ENCODE results near the gene PRDM10.

Gene PRDM10

DNA sequence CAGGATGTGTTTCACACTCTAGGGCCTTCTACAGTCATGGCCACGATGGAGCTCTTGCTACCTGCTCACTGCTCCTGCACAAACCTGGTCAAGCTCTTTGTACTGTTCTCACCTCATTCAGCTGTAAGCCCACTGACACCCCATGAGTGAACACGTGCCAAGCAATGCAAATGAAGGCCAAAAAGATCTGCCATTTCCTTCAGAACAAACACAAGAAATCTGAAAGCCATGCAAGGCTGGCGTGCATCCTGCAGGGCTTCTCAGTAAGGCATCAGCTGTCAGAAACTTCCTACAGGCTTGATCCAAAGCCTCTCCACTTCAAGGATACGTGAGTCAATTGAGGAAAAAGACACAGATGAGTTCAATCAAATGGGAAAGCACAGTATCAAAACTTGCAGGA, 63.1 kb downstream of the PRDM10 start:
- H3K4me3 ChIP-seq (replicated peaks; ENCODE audit: low read depth, low read length) = no peak overlapping the region
- TF ChIP-seq, protein P1, sequence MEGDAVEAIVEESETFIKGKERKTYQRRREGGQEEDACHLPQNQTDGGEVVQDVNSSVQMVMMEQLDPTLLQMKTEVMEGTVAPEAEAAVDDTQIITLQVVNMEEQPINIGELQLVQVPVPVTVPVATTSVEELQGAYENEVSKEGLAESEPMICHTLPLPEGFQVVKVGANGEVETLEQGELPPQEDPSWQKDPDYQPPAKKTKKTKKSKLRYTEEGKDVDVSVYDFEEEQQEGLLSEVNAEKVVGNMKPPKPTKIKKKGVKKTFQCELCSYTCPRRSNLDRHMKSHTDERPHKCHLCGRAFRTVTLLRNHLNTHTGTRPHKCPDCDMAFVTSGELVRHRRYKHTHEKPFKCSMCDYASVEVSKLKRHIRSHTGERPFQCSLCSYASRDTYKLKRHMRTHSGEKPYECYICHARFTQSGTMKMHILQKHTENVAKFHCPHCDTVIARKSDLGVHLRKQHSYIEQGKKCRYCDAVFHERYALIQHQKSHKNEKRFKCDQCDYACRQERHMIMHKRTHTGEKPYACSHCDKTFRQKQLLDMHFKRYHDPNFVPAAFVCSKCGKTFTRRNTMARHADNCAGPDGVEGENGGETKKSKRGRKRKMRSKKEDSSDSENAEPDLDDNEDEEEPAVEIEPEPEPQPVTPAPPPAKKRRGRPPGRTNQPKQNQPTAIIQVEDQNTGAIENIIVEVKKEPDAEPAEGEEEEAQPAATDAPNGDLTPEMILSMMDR (IDR thresholded peaks at IDR 0.05; ENCODE audit: low read length, missing control alignments) = no peak
- no peak for DNase-seq (ENCODE audit: low read depth)

DNA sequence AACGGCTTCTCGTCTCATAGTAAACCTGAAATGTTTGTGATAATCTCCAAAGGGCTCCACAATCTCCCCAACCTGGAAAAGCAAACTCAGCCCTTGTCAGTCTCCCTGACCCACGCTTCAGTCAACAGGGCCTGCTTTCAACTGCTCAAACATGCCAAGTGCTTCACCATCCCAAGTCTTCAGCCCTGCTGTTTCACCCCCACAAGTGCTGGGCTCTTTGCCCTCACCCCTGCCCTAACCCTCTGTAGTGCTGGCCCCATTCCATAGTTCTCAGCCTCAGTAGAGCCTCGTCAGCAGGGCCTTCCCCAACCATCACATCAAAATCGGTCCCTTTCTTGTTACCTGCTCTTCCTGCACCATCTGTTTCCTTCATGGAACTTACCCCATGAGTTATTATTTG, 63.9 kb downstream of the PRDM10 start:
- no peak overlapping the region for H3K4me3 ChIP-seq (replicated peaks; ENCODE audit: low read depth, low read length)
- DNase-seq (ENCODE audit: low read depth) = no peak
- TF ChIP-seq, protein P1 (IDR thresholded peaks at IDR 0.05; ENCODE audit: low read length, missing control alignments) = no peak

DNA sequence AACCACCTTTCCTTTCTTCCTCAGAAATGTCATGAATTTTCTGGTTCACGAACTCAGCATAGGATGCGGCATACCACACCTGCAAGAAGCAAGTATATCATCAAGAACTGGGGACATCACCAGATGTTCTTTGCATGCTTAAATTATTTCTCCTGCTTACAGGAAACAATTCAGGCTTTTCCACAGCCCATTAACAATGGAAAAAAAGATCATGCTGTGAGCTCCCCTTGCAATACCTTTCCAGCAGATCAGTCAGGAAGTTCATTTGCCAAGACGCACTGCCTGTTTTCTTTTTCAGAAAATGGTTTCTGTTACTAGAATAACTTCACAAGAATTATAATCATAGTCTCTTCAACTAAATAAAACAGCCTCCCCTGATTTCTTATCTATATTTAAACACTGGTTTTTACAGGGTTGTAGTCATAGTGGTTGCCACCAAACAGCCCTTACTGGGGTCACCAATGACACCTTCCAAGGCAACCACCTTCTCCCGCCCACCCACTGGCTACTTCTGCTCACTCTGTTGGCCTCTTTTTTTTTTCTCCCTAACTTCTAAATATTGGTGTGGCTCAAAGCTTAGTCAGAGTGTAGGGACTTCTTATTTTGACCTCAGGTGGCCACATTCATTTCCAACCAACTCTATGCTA, 64.9 kb downstream of the PRDM10 start:
- TF ChIP-seq, protein P1 (IDR thresholded peaks at IDR 0.05; ENCODE audit: low read length, missing control alignments) = no peak
- H3K4me3 ChIP-seq (replicated peaks; ENCODE audit: low read depth, low read length) = no peak overlapping the region
- no peak for DNase-seq (ENCODE audit: low read depth)

DNA sequence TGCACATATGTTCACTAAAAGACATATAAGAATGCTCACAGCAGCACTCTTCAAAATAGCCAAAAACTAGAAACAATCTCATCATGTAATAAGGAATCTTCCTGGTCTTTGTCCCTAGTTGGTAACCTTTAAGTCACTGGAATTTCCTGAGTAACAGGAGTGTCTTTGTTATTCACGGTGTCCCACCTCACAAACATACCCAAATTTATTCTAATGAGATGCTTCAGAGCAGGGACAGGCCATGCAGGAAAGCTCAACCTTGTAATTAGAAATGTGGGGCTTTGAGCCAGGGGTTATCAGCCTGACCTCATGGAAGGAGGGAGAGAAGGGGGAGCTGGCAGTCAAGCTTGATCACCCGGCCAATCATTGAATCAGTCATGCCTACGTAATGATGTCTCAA, 66.9 kb downstream of the PRDM10 start:
- no peak overlapping the region for H3K4me3 ChIP-seq (replicated peaks; ENCODE audit: low read depth, low read length)
- no peak for DNase-seq (ENCODE audit: low read depth)
- TF ChIP-seq, protein P1 (IDR thresholded peaks at IDR 0.05; ENCODE audit: low read length, missing control alignments) = no peak

DNA sequence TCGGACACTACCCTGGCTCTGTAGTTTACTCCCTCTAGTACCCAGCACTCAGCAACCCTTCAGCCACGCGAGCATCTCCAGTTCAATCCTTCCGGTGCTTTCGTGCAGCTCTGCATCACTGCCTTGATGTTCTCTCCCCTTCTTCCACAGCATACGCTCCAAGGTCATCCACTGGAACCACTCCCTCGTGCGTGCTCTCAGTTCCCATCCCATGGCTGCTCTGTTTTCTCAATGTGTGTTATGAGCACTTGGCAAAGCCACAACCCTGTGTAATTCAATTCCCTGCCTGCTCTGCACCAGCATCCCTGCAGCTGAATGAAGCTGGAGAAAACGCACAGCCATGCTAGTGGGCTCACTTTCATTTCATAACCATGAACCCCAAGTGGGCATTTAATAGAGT, 68.7 kb downstream of the PRDM10 start:
- TF ChIP-seq, protein P1 (IDR thresholded peaks at IDR 0.05; ENCODE audit: low read length, missing control alignments) = no peak
- DNase-seq (ENCODE audit: low read depth) = no peak
- no peak overlapping the region for H3K4me3 ChIP-seq (replicated peaks; ENCODE audit: low read depth, low read length)

DNA sequence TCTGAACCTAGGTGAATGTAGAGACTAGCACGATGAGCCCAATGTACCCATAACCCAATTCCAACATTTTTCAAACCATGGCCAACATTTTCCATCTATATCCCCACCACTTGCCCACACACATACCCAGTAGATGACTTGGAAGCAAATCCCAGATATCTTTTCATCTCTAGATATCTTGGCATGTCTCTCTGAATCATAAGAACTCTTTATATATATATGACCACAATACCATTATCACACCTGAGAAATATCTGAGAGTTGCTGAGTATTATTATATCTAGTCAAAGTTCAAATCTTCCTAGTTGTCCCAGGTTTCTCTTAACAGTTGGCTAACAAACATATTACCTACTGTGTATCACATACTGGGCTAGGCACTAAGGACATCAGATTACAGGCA, 69.4 kb downstream of the PRDM10 start:
- no peak for DNase-seq (ENCODE audit: low read depth)
- TF ChIP-seq, protein P1 (IDR thresholded peaks at IDR 0.05; ENCODE audit: low read length, missing control alignments) = no peak
- no peak overlapping the region for H3K4me3 ChIP-seq (replicated peaks; ENCODE audit: low read depth, low read length)

DNA sequence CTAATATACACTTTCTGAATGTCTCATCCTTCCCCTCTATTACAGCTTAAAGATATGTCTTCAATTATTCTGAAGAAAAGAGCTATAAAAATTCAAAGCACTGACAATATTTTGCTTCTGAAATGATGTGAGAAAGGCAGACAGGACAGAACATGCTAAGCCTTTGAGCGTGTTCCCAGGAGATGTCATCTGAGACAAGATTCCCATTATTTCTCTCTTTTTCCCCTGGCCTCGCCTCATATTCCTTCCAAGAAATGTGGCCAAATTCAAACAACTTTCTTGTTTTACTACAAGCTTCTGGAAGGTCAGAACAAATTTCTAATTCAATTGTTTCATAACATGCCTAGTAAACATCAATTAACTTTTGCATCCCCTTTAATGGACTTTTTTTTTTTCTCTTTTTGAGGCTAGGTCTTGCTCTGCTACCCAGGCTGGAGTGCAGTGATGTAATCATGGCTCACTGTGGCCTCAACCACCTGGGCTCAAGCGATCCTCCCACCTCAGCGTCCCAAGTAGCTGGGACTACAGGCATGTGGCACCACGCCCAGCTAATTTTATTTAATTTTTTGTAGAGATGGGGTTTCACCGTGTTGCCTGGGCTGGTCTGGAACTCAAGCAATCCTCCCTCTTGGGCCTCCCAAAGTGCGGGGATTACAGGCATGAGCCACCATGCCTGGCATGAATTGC, 70.1 kb downstream of the PRDM10 start:
- TF ChIP-seq, protein P1 (IDR thresholded peaks at IDR 0.05; ENCODE audit: low read length, missing control alignments) = no peak
- DNase-seq (ENCODE audit: low read depth) = no peak
- H3K4me3 ChIP-seq (replicated peaks; ENCODE audit: low read depth, low read length) = no peak overlapping the region

All from fibroblast of pulmonary artery (primary cell).